ENCODE measurements around the gene TNS1. TPM values are rescaled to one million over a fixed set of nuclear protein-coding genes. Genes with fewer than 3 reads are reported as not detected.

Gene TNS1
- total RNA-seq, 1 experiment from 2014 or later, result 3.4 TPM

- H2BK5ac ChIP-seq (ENCODE audit: insufficient read length, low read length), result no peak overlapping the region
- no peaks in the 10 kb centered on the region for H3K79me2 ChIP-seq (ENCODE audit: insufficient read depth, low read length)
- H2BK15ac ChIP-seq (ENCODE audit: low read depth, low read length), result no peak overlapping the region
- no peak overlapping the region for H4K91ac ChIP-seq (ENCODE audit: insufficient read length, low read depth, low read length)
- TF ChIP-seq CTCF (conservative IDR thresholded peaks at IDR 0.05), result no peak
- H3K4me1 ChIP-seq (ENCODE audit: insufficient read depth, low read length), result peaks cover 8% of the 10 kb centered on the region; the same call in 1 of the 2 replicates
- no peaks in the 10 kb centered on the region for H3K9me3 ChIP-seq (ENCODE audit: control insufficient read depth, low read depth, low read length)
- no peak overlapping the region for H3K56ac ChIP-seq (ENCODE audit: insufficient read length, low read depth, low read length)
- Mint-ChIP-seq H3K4me3 (no peak overlapping the region), H3K27me3 (ENCODE audit: low read depth) (peaks cover 8% of the 10 kb centered on the region), H3K4me1 (peaks cover 33 to 65% of the 10 kb centered on the region in 2 experiments), H3K9me3 (peaks cover 0 to 2% of the 10 kb centered on the region in 2 experiments; a peak in 1 of 5 replicates), H3K27ac (no peak overlapping the region; a peak in 1 of 7 replicates), H3K36me3 (ENCODE audit: insufficient read depth in 1 of 3, low read depth in 3 of 3) (no peaks in the 10 kb centered on the region; a peak in 1 of 7 replicates)
- H4K20me1 ChIP-seq (ENCODE audit: control insufficient read depth, insufficient read depth, insufficient read length), result no peaks in the 10 kb centered on the region
- no peak overlapping the region for H2BK20ac ChIP-seq (ENCODE audit: low read depth, low read length, poor library complexity, severe bottlenecking)
- no peak overlapping the region for H3K18ac ChIP-seq (ENCODE audit: insufficient read length, low read depth, low read length)
- DNase-seq, result no peak
- no peak overlapping the region for H3K9ac ChIP-seq (ENCODE audit: extremely low read depth, insufficient read length, low read length)
- H3K23ac ChIP-seq (ENCODE audit: insufficient read length, low read depth, low read length), result no peak overlapping the region
- H2BK12ac ChIP-seq (ENCODE audit: insufficient read length, low read depth, low read length), result no peak overlapping the region
- no peak overlapping the region for H2AK5ac ChIP-seq (ENCODE audit: insufficient read length, low read length)
- no peak overlapping the region for H4K5ac ChIP-seq (ENCODE audit: insufficient read length, low read depth, low read length)
- H3K4ac ChIP-seq (ENCODE audit: low read depth, low read length), result no peak overlapping the region
- H2BK120ac ChIP-seq (ENCODE audit: low read depth, low read length, poor library complexity, severe bottlenecking), result no peak overlapping the region
- WGBS (ENCODE audit: extremely low coverage, insufficient read length, low lambda C conversion rate), result no CpG with 5 or more reads among the region's 1 CpG
- H4K8ac ChIP-seq (replicated peaks; ENCODE audit: insufficient read length, low read depth, low read length), result no peak overlapping the region
- no peaks in the 10 kb centered on the region for H3K23me2 ChIP-seq (ENCODE audit: insufficient read length, low read depth, low read length, poor library complexity, severe bottlenecking)
- no peaks in the 10 kb centered on the region for H3K27me3 ChIP-seq (ENCODE audit: insufficient read depth, low read length)
- no peaks in the 10 kb centered on the region for H3K79me1 ChIP-seq (ENCODE audit: insufficient read depth, low read depth, low read length, poor library complexity, severe bottlenecking)
- H2AFZ ChIP-seq (ENCODE audit: low read length), result no peak overlapping the region
- H3T11ph ChIP-seq (ENCODE audit: low read length), result no peak overlapping the region
- H3K14ac ChIP-seq (ENCODE audit: insufficient read depth, low read length), result no peak overlapping the region
- H3K27ac ChIP-seq (ENCODE audit: insufficient read length, low read depth, low read length), result no peak overlapping the region
- no peak overlapping the region for H3K4me2 ChIP-seq (ENCODE audit: insufficient read depth, insufficient read length, low read length)
Measured at GRCh38 chr2:217914078-217914477, 88.7 kb downstream of the TNS1 start.
